ENCODE measurements around the gene DHRS4L2. TPM values are rescaled to one million over a fixed set of nuclear protein-coding genes. Genes with fewer than 3 reads are reported as not detected.
"Not testable (repeated sequence)": the region's sequence is repeated elsewhere in the genome, so short reads cannot be mapped to it uniquely, and the experiment has no call there.

The DHRS4L2 gene
- total RNA-seq, 3 donors from 2014 or later, result 30.7 to 56.1 (median 45.9) TPM

GRCh38 chr14:24042746-24043145 lies 54.0 kb downstream of the DHRS4L2 start:
- no peak for ATAC-seq
- peaks cover 2% of the 10 kb centered on the region for H3K4me1 ChIP-seq (ENCODE audit: low read depth)
- no peak for DNase-seq

DNA sequence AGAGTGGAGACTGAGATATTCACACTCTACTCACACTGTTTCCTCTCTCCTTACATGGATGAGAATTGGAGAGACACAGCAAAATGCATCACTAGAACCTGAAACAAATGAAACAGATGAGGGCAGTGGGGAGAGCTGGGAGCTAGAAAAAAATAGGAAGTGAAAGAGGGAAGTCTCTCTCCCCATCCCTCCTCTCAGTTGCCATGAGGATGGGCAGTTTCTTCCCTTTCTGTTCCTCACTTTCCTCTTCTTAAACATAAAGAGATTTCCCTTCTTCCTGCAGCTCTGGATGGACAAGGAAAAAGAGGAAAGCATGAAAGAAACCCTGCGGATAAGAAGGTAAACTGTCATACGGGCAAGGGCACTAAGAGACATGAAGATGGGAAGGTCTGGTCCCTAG lies 60.3 kb downstream of the DHRS4L2 start:
- H3K4me1 ChIP-seq (ENCODE audit: low read depth); H3K36me3 ChIP-seq (ENCODE audit: low read depth); intact Hi-C loops (cut with DNase I, micrococcal nuclease); DNase-seq; ATAC-seq; H3K4me3 ChIP-seq; H3K9me3 ChIP-seq: not testable (repeated sequence)

More at GRCh38 chr14:24042746-24043145, 54.0 kb downstream of the DHRS4L2 start:
- H3K4me3 ChIP-seq, result no peak overlapping the region
- H3K9me3 ChIP-seq, result no peaks in the 10 kb centered on the region
- intact Hi-C loops (cut with DNase I, micrococcal nuclease), result no loop called here
- no peak for TF ChIP-seq CTCF (IDR thresholded peaks at IDR 0.05)
- H3K36me3 ChIP-seq (ENCODE audit: low read depth), result no peaks in the 10 kb centered on the region

- ATAC-seq; H3K4me3 ChIP-seq; H3K4me1 ChIP-seq (ENCODE audit: low read depth); H3K9me3 ChIP-seq; H3K36me3 ChIP-seq (ENCODE audit: low read depth): not testable (repeated sequence)
- peak in 1 of 3 donors; percentile 14 for DNase-seq
- intact Hi-C loops (cut with DNase I, micrococcal nuclease), result loop anchor here in 1 of 2 donors (10.0 kb wide), 1 partner anchor 54 kb away; no protein-coding TSS in a partner anchor
These were observed 62.0 kb downstream of the DHRS4L2 start for GRCh38 chr14:24050753-24051152.

GRCh38 chr14:24051176-24051788 lies 62.6 kb downstream of the DHRS4L2 start:
- peak; percentile 53 for ATAC-seq
- intact Hi-C loops (cut with DNase I, micrococcal nuclease), result loop anchor here in 1 of 2 donors (10.0 kb wide), 1 partner anchor 54 kb away; no protein-coding TSS in a partner anchor

DNA sequence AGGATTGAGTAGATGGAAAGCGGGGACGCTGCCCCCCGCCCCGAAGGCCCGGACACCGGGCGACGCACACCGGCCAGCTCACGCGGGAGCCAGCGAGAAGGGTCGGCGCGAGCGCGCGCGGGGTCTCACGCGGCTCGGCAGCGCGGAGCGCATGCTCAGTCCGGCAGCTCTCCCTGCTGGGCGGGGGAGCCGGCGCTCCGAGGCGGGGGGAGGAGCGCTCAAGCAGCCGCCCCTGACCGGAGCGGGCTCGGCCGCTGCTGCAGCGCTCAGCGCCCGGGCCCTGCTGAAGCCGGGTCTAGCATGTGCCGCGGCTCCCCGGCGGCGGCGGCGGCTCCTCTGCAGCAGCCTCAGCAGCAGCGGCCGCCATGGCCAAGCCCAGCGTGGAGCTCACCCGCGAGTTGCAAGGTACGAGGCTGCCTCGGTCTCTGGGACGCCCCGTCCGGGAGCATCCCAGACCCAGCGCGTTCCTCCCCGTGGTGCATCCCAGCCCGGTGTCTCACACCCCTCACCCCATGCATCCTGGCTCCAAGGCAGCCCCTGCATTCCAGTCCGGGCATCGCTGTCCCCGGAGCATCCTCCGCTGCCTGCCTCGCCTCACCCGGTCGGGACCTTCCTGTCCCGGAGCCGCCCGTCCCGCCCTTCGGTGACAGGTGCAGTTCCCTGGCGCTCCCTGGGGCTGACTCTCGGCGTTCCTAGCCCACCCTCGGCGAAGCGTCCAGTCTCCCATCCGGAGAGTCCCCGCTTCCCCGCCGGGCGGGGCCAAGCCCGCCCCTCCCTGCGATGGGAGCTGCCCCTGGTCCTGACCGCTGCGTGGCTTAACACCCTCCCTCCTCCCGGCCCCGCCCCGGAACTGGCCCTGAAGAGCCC lies 63.3 kb downstream of the DHRS4L2 start, which contains the start of gene CARMIL3:
Gene CARMIL3 (plus strand): TSS at position 221 of the 867 bp plus-strand sequence. CDS start 145 bp downstream, at position 366.
- no peak for TF ChIP-seq CTCF (IDR thresholded peaks at IDR 0.05)
- Histone ChIP-seq H3K4me1 (ENCODE audit: low read depth) (peaks cover 9% of the 10 kb centered on the region), H3K36me3 (ENCODE audit: low read depth) (no peaks in the 10 kb centered on the region), H3K4me3 (peak within 1 kb of the TSS; percentile 40), H3K9me3 (no peaks in the 10 kb centered on the region)
- DNase-seq (peak; percentile 68 to 81 (median 76)), ATAC-seq (peak; percentile 92)
- intact Hi-C loops (cut with DNase I, micrococcal nuclease), result loop anchor here in 1 of 2 donors (10.0 kb wide), 1 partner anchor 53 kb away; no protein-coding TSS in a partner anchor

More at GRCh38 chr14:24051176-24051788, 62.6 kb downstream of the DHRS4L2 start:
- TF ChIP-seq CTCF (IDR thresholded peaks at IDR 0.05), result no peak
- Histone ChIP-seq H3K9me3 (no peaks in the 10 kb centered on the region), H3K4me1 (ENCODE audit: low read depth) (peaks cover 9% of the 10 kb centered on the region), H3K36me3 (ENCODE audit: low read depth) (no peaks in the 10 kb centered on the region), H3K4me3 (peak overlapping the region; percentile 40)
- peak in 2 of 3 donors; percentile 56 to 75 for DNase-seq

GRCh38 chr14:24052656-24053547 lies 64.2 kb downstream of the DHRS4L2 start:
- TF ChIP-seq CTCF (IDR thresholded peaks at IDR 0.05), result no peak
- H3K36me3 ChIP-seq (ENCODE audit: low read depth), result no peaks in the 10 kb centered on the region
- no peak overlapping the region for H3K4me3 ChIP-seq
- H3K4me1 ChIP-seq (ENCODE audit: low read depth), result peaks cover 9% of the 10 kb centered on the region
- DNase-seq, result peak in 1 of 3 donors; percentile 14
- no peaks in the 10 kb centered on the region for H3K9me3 ChIP-seq
- intact Hi-C loops (cut with DNase I, micrococcal nuclease), result loop anchor here in 1 of 2 donors (10.0 kb wide), 1 partner anchor 52 kb away; no protein-coding TSS in a partner anchor
- no peak for ATAC-seq

All from mucosa of descending colon (tissue), 3 donors.